Measurements from ENCODE around the gene ERICH3. TPM values are rescaled to one million over a fixed set of nuclear protein-coding genes. Genes with fewer than 3 reads are reported as not detected.

The ERICH3 gene
- polyA plus RNA-seq, 1 donor (not counting 4 experiments of a cell fraction or from before 2014, with no cell fraction given) = not detected

- TF ChIP-seq EZH2 (IDR thresholded peaks at IDR 0.05; ENCODE audit: low read length) (no peak), CTCF (optimal IDR thresholded peaks at IDR 0.05 in 1 of 3, IDR thresholded peaks at IDR 0.05 in 1 of 3, conservative IDR thresholded peaks at IDR 0.05 in 1 of 3; ENCODE audit: extremely low read depth in 1 of 3, insufficient read depth in 2 of 3, low read length in 3 of 3) (no peak)
- Histone ChIP-seq H3K4me3 (ENCODE audit: control insufficient read depth in 2 of 3, extremely low read depth in 1 of 3, insufficient read depth in 2 of 3, low read depth in 1 of 3, low read length in 3 of 3) (no peak overlapping the region), H3K27me3 (ENCODE audit: control insufficient read depth, extremely low read depth, insufficient read depth, low read length) (no peaks in the 10 kb centered on the region), H4K20me1 (ENCODE audit: control insufficient read depth, extremely low read depth, insufficient read depth, low read length) (no peaks in the 10 kb centered on the region), H3K9me1 (ENCODE audit: control insufficient read depth, extremely low read depth, insufficient read depth, low read length) (no peaks in the 10 kb centered on the region), H3K4me1 (ENCODE audit: control insufficient read depth, extremely low read depth, insufficient read depth, low read length) (no peaks in the 10 kb centered on the region), H3K9ac (ENCODE audit: control insufficient read depth, extremely low read depth, insufficient read depth, low read length) (no peak overlapping the region), H3K9me3 (ENCODE audit: control insufficient read depth, low read depth, low read length) (no peaks in the 10 kb centered on the region), H2AFZ (ENCODE audit: control insufficient read depth, low read length) (no peak overlapping the region), H3K36me3 (ENCODE audit: control insufficient read depth in 2 of 2, extremely low read depth in 1 of 2, insufficient read depth in 2 of 2, low read length in 2 of 2) (no peaks in the 10 kb centered on the region), H3K79me2 (ENCODE audit: control insufficient read depth, insufficient read depth, low read length) (no peaks in the 10 kb centered on the region), H3K4me2 (ENCODE audit: control insufficient read depth, extremely low read depth, insufficient read depth, low read depth, low read length) (no peak overlapping the region), H3K27ac (ENCODE audit: control insufficient read depth, insufficient read depth, low read length) (no peak overlapping the region)
- dilution Hi-C loops (cut with MboI; ENCODE audit: extremely low pct_ligation_motif_present, low sequenced_read_pairs) = no loop called here
- no peak for FAIRE-seq
- DNase-seq (ENCODE audit: low read depth, low spot score) = no peak
These were observed 36.3 kb downstream of the ERICH3 start for GRCh38 chr1:74637296-74637695.

GRCh38 chr1:74629283-74629682 is 44.3 kb downstream of the ERICH3 start:
- FAIRE-seq (no peak), DNase-seq (ENCODE audit: low read depth, low spot score) (no peak)
- H3K9me3 ChIP-seq (ENCODE audit: control insufficient read depth, low read depth, low read length) = no peaks in the 10 kb centered on the region
- H3K9me1 ChIP-seq (ENCODE audit: control insufficient read depth, extremely low read depth, insufficient read depth, low read length) = no peaks in the 10 kb centered on the region
- no peak overlapping the region for H3K9ac ChIP-seq (ENCODE audit: control insufficient read depth, extremely low read depth, insufficient read depth, low read length)
- H3K27me3 ChIP-seq (ENCODE audit: control insufficient read depth, extremely low read depth, insufficient read depth, low read length) = no peaks in the 10 kb centered on the region
- dilution Hi-C loops (cut with MboI; ENCODE audit: extremely low pct_ligation_motif_present, low sequenced_read_pairs) = no loop called here
- H3K4me2 ChIP-seq (ENCODE audit: control insufficient read depth, extremely low read depth, insufficient read depth, low read depth, low read length) = no peak overlapping the region
- H3K79me2 ChIP-seq (ENCODE audit: control insufficient read depth, insufficient read depth, low read length) = no peaks in the 10 kb centered on the region
- H3K4me1 ChIP-seq (ENCODE audit: control insufficient read depth, extremely low read depth, insufficient read depth, low read length) = no peaks in the 10 kb centered on the region
- no peaks in the 10 kb centered on the region for H4K20me1 ChIP-seq (ENCODE audit: control insufficient read depth, extremely low read depth, insufficient read depth, low read length)
- TF ChIP-seq EZH2 (IDR thresholded peaks at IDR 0.05; ENCODE audit: low read length) (no peak), CTCF (optimal IDR thresholded peaks at IDR 0.05 in 1 of 3, IDR thresholded peaks at IDR 0.05 in 1 of 3, conservative IDR thresholded peaks at IDR 0.05 in 1 of 3; ENCODE audit: extremely low read depth in 1 of 3, insufficient read depth in 2 of 3, low read length in 3 of 3) (no peak)
- no peaks in the 10 kb centered on the region for H3K36me3 ChIP-seq (ENCODE audit: control insufficient read depth in 2 of 2, extremely low read depth in 1 of 2, insufficient read depth in 2 of 2, low read length in 2 of 2)
- no peak overlapping the region for H3K27ac ChIP-seq (ENCODE audit: control insufficient read depth, insufficient read depth, low read length)
- no peak overlapping the region for H2AFZ ChIP-seq (ENCODE audit: control insufficient read depth, low read length)
- no peak overlapping the region for H3K4me3 ChIP-seq (ENCODE audit: control insufficient read depth in 2 of 3, extremely low read depth in 1 of 3, insufficient read depth in 2 of 3, low read depth in 1 of 3, low read length in 3 of 3)

Measured in keratinocyte (primary cell).